ENCODE data around the gene ZNF500.

DNA sequence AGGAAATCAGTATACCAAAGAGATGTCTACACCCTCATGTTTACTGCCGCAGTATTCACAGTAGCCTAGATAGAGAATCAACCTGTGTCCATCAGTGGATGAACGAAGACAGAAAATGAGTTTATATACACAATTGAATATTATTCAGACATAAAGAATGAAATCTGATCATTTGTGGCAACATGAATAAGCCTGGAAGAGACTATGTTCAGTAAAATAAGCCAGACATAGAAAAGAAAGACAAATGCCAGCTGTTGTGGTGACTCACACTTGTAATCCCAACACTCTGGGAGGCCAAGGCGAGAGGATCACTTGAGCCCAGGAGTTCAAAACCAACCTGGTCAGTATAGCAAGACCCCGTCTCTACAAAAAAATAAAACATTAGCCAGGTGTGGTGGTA, 57.5 kb downstream of the ZNF500 start:
- TF ChIP-seq POLR2A (IDR thresholded peaks at IDR 0.05; ENCODE audit: low read depth, low read length): no peak
- no peak for TF ChIP-seq TAF1 (IDR thresholded peaks at IDR 0.05; ENCODE audit: borderline replicate concordance, low read depth, low read length)

Data from GM12892 (cell line).